H1 (cell line): Measurements from ENCODE around the gene HS6ST3.

ENCODE experiments used
- CBX8 ChIP-seq: fragments of 300-800, 300-1000 bp; sonication (generic); IDR thresholded peaks from 2 replicates; pipeline ENCODE4 v1.7.1; 2016; ENCODE audit warnings: low read depth, low read length, borderline replicate concordance
- EZH2 ChIP-seq: fragments of 200-600 bp; sonication (generic); IDR thresholded peaks from 2 replicates; pipeline ENCODE4 v1.7.1; 2012; ENCODE audit warnings: low read depth, mild to moderate bottlenecking, moderate library complexity, low read length, inconsistent platforms; ENCODE audit not compliant: severe bottlenecking
- POLR2A ChIP-seq, 2 experiments: IDR thresholded peaks; 1 replicate in 1 of 2; 2 replicates in 1 of 2; pipeline ENCODE4 v1.6.1; 2011; ENCODE audit warnings: low read depth in 2 of 2, low read length in 2 of 2, mild to moderate bottlenecking in 2 of 2; ENCODE audit errors: control extremely low read depth in 1 of 2
- POLR2AphosphoS5 ChIP-seq: IDR thresholded peaks from 2 replicates; pipeline ENCODE4 v1.6.1; 2011; ENCODE audit warnings: low read depth, low read length
- SP1 ChIP-seq: IDR thresholded peaks from 2 replicates; pipeline ENCODE4 v1.6.1; 2011; ENCODE audit warnings: low read depth, low read length
- ZNF274 ChIP-seq: IDR thresholded peaks from 2 replicates; pipeline ENCODE4 v1.7.0; 2012; ENCODE audit warnings: low read length, borderline replicate concordance; ENCODE audit errors: extremely low read depth
- TF ChIP-seq, protein P1 (sequence below), 3 experiments: IDR thresholded peaks; 1 replicate in 2 of 3; 2 replicates in 1 of 3; pipeline versions ENCODE4 v1.5.1 to v1.6.1; 2011; ENCODE audit warnings: low read length in 3 of 3, mild to moderate bottlenecking in 3 of 3, inconsistent platforms in 2 of 3, low read depth in 1 of 3, moderate library complexity in 1 of 3; ENCODE audit not compliant: insufficient read depth in 1 of 3; ENCODE audit errors: control extremely low read depth in 1 of 3

DNA sequence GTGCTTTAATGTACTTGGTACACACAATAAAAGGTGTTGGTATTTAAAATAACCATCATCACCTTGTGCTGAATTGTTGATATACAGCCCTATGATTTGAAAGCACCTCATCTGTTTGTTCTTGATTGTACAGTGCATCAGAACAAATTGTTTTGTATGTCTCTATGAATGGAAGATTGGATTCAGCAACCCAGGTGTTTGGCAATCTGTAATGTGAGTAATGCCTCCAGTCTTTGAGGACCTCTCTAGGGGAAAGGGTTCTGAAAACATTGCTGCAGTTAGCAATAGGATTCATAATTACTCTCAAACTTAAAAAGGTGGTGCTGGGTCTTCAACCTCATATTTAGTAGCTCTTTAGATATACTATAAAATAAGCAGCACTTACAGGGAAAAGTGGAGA is 562.6 kb downstream of the HS6ST3 start:
- TF ChIP-seq ZNF274 (no peak), CBX8 (no peak), POLR2AphosphoS5 (no peak), SP1 (no peak), EZH2 (no peak), POLR2A (IDR thresholded peaks at IDR 0.05; ENCODE audit: control extremely low read depth in 1 of 2, low read depth in 2 of 2, low read length in 2 of 2) (no peak)
- TF ChIP-seq, protein P1, sequence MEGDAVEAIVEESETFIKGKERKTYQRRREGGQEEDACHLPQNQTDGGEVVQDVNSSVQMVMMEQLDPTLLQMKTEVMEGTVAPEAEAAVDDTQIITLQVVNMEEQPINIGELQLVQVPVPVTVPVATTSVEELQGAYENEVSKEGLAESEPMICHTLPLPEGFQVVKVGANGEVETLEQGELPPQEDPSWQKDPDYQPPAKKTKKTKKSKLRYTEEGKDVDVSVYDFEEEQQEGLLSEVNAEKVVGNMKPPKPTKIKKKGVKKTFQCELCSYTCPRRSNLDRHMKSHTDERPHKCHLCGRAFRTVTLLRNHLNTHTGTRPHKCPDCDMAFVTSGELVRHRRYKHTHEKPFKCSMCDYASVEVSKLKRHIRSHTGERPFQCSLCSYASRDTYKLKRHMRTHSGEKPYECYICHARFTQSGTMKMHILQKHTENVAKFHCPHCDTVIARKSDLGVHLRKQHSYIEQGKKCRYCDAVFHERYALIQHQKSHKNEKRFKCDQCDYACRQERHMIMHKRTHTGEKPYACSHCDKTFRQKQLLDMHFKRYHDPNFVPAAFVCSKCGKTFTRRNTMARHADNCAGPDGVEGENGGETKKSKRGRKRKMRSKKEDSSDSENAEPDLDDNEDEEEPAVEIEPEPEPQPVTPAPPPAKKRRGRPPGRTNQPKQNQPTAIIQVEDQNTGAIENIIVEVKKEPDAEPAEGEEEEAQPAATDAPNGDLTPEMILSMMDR (IDR thresholded peaks at IDR 0.05; ENCODE audit: control extremely low read depth in 1 of 3, insufficient read depth in 1 of 3, low read depth in 1 of 3, low read length in 3 of 3) = no peak
